K562 (cell line): ENCODE results near the gene ZKSCAN5. TPM values are rescaled to one million over a fixed set of nuclear protein-coding genes. Genes with fewer than 3 reads are reported as not detected.
A peak's percentile ranks its signal among the peaks of the same experiment; 100 is the strongest.

ENCODE experiments used
- BCOR ChIP-seq: fragments of 450-650 bp; IDR thresholded peaks from 2 replicates; pipeline ENCODE4 v1.6.1; 2016
- CREB1 ChIP-seq, 2 experiments: sonication (generic) in 1 of 2; formaldehyde crosslinking in 1 of 2; IDR thresholded peaks; 2 replicates each; pipeline versions ENCODE4 v1.6.1 to v1.8.0; 2012 to 2022; ENCODE audit warnings: inconsistent platforms in 1 of 2, mild to moderate bottlenecking in 1 of 2, missing genetic modification reagents in 1 of 2, moderate library complexity in 1 of 2
- CTCF ChIP-seq, 3 experiments: IDR thresholded peaks in 2 of 3; conservative IDR thresholded peaks in 1 of 3; 2 replicates each; pipeline ENCODE4 v1.5.1; 2011 to 2012; ENCODE audit warnings: low read length in 3 of 3, mild to moderate bottlenecking in 3 of 3, control low read depth in 2 of 3, improper control_type of control experiment in 1 of 3, inconsistent platforms in 1 of 3, low read depth in 1 of 3, mixed read lengths in 1 of 3, moderate library complexity in 1 of 3; ENCODE audit not compliant: insufficient read depth in 2 of 3
- EP400 ChIP-seq: fragments of 450-650 bp; IDR thresholded peaks from 2 replicates; pipeline ENCODE4 v1.6.1; 2017; ENCODE audit warnings: antibody characterized with exemption, mild to moderate bottlenecking, moderate library complexity
- HNRNPLL ChIP-seq: fragments of 200-400 bp; formaldehyde crosslinking; IDR thresholded peaks from 2 replicates; pipeline ENCODE4 v1.6.1; 2017; ENCODE audit warnings: low read length, low read depth, mild to moderate bottlenecking; ENCODE audit not compliant: poor library complexity, severe bottlenecking
- JUN ChIP-seq, 2 experiments: sonication (generic) in 1 of 2; formaldehyde crosslinking in 1 of 2; IDR thresholded peaks; 2 replicates each; pipeline versions ENCODE4 v1.6.1 to v1.8.0; 2012 to 2022; ENCODE audit warnings: borderline replicate concordance in 2 of 2, mild to moderate bottlenecking in 2 of 2, improper control_type of control experiment in 1 of 2, low read depth in 1 of 2, low read length in 1 of 2, missing genetic modification reagents in 1 of 2
- MYNN ChIP-seq, 2 experiments: sonication (generic); formaldehyde crosslinking in 1 of 2; IDR thresholded peaks; 2 replicates each; pipeline versions ENCODE4 v1.5.0 to v1.6.1; 2016 to 2020; ENCODE audit warnings: antibody characterized with exemption in 1 of 2, missing genetic modification reagents in 1 of 2
- NR2C2 ChIP-seq, 2 experiments: fragments of 200-800 bp in 1 of 2; sonication (Bioruptor generic) in 1 of 2; sonication (generic) in 1 of 2; formaldehyde crosslinking in 1 of 2; IDR thresholded peaks; 2 replicates each; pipeline versions ENCODE4 v1.6.1 to v1.8.0; 2016 to 2022; ENCODE audit warnings: mild to moderate bottlenecking in 1 of 2, missing compliant biosample characterization in 1 of 2, missing genetic modification characterization in 1 of 2, missing genetic modification reagents in 1 of 2
- SMARCC2 ChIP-seq: fragments of 450-650 bp; IDR thresholded peaks from 2 replicates; pipeline ENCODE4 v1.6.1; 2017; ENCODE audit warnings: antibody characterized with exemption, moderate library complexity, mild to moderate bottlenecking, low read depth
- TEAD1 ChIP-seq, 2 experiments: fragments of 450-650 bp in 1 of 2; sonication (generic) in 1 of 2; formaldehyde crosslinking; IDR thresholded peaks; 2 replicates each; pipeline versions ENCODE4 v1.4.0 to v1.8.0; 2020 to 2022; ENCODE audit warnings: mild to moderate bottlenecking in 2 of 2, missing genetic modification reagents in 1 of 2
- U2AF1 ChIP-seq: fragments of 200-400 bp; formaldehyde crosslinking; optimal IDR thresholded peaks from 2 replicates; pipeline ENCODE3; 2017; ENCODE audit warnings: mild to moderate bottlenecking, low read depth, low read length, moderate library complexity
- WHSC1 ChIP-seq: IDR thresholded peaks from one replicate; pipeline ENCODE4 v1.6.1; 2012; ENCODE audit warnings: low read length, control low read depth, inconsistent platforms
- ZBTB34 ChIP-seq: fragments of 250-450 bp; sonication (Bioruptor Pico); IDR thresholded peaks from 2 replicates; pipeline ENCODE4 v1.8.0; 2021; ENCODE audit warnings: mild to moderate bottlenecking, moderate library complexity
- ZNF23 ChIP-seq: fragments of 250-450 bp; sonication (Bioruptor Pico); IDR thresholded peaks from 2 replicates; pipeline ENCODE4 v1.4.0; 2020; ENCODE audit warnings: mild to moderate bottlenecking
- ZNF318 ChIP-seq, 2 experiments: fragments of 450-650 bp; IDR thresholded peaks; 2 replicates each; pipeline ENCODE4 v1.6.1; 2016; ENCODE audit warnings: mild to moderate bottlenecking in 2 of 2, borderline replicate concordance in 1 of 2, low read depth in 1 of 2, moderate library complexity in 1 of 2
- polyA plus RNA-seq, 8 experiments: library from polyadenylated mRNA; depleted of rRNA in 4 of 8; stranded (reverse) in 5 of 8; unstranded in 3 of 8; fragments of >200 nt; fragmentation: Nextera tagmentation in 2 of 8; fragmentation: Illumina TruSeq in 1 of 8; extraction: Ambion mirVana in 2 of 8; extraction: Trizol in 1 of 8; gene quantifications; 2 replicates each; pipeline versions ENCODE4 v1.2.1 to v1.2.3, GENCODE V29; 2011 to 2014; ENCODE audit warnings: inconsistent platforms in 1 of 8, missing spikeins in 1 of 8
- total RNA-seq, 7 experiments: library from RNA; depleted of rRNA in 6 of 7; stranded (reverse); fragments of >200 nt in 6 of 7; fragmentation: Illumina TruSeq in 2 of 7; extraction: Trizol in 2 of 7; gene quantifications; 2 replicates each; pipeline versions ENCODE4 v1.2.1 to v1.2.3, GENCODE V29; 2011 to 2021; ENCODE audit warnings: low replicate concordance in 1 of 7

The ZKSCAN5 gene
- total and polyA plus RNA-seq, 9 of the 15 experiments (the other 6 are each of a cell fraction or from before 2014, with no cell fraction given) = 4.2 to 19.0 (median 15.0) TPM

- TF ChIP-seq TEAD1 (CRISPR knock-in tag; IDR thresholded peaks at IDR 0.05) (peak in 1 of 2 experiments; percentile 36; a peak in 1 of 4 replicates), ZNF318 (IDR thresholded peaks at IDR 0.05; ENCODE audit: borderline replicate concordance in 1 of 2, low read depth in 1 of 2) (peak in 1 of 2 experiments; percentile 87; a peak in 2 of 4 replicates), SMARCC2 (peak; percentile 94), HNRNPLL (no peak), NR2C2 (CRISPR knock-in tag; IDR thresholded peaks at IDR 0.05) (0 out of 2 replicates have a peak, but pooled peaks have one; percentile 24), NR2C2 (tag; IDR thresholded peaks at IDR 0.05) (peak; percentile 76), U2AF1 (no peak), BCOR (no peak), CTCF (IDR thresholded peaks at IDR 0.05 in 2 of 3, conservative IDR thresholded peaks at IDR 0.05 in 1 of 3; ENCODE audit: insufficient read depth in 2 of 3, low read depth in 1 of 3, low read length in 3 of 3) (no peak), MYNN (IDR thresholded peaks at IDR 0.05) (peak; percentile 47; the same call in 1 of the 2 replicates), MYNN (CRISPR knock-in tag; IDR thresholded peaks at IDR 0.05) (no peak), ZBTB34 (CRISPR knock-in tag) (no peak), EP400 (peak; percentile 25; the same call in 1 of the 2 replicates), WHSC1 (no peak), CREB1 (IDR thresholded peaks at IDR 0.05) (no peak), CREB1 (CRISPR knock-in tag; IDR thresholded peaks at IDR 0.05) (peak; percentile 17; the same call in 1 of the 2 replicates), ZNF23 (CRISPR knock-in tag) (no peak), JUN (IDR thresholded peaks at IDR 0.05; ENCODE audit: borderline replicate concordance, low read depth, low read length) (peak; percentile 100), JUN (CRISPR knock-in tag; IDR thresholded peaks at IDR 0.05; ENCODE audit: borderline replicate concordance) (no peak)
Measured at GRCh38 chr7:99562832-99563231, 58.4 kb downstream of the ZKSCAN5 start (continued).
